A549 (cell line): Measurements from ENCODE around the gene TCERG1L. TPM values are rescaled to one million over a fixed set of nuclear protein-coding genes. Genes with fewer than 3 reads are reported as not detected.

Experiments used
- ATAC-seq, 2 experiments: fragments of 200-7000 bp in 1 of 2; fragments of >200 bp in 1 of 2; cut with Nextera tagmentation in 1 of 2; cut with Tn5 transposase in 1 of 2; 3 replicates each; pipeline versions ENCODE4 v1.8.0 to v1.9.1; 2018 to 2020; ENCODE audit warnings: mild to moderate bottlenecking in 1 of 2, moderate library complexity in 1 of 2
- CTCF ChIA-PET: fragments of 300-600 bp; sonication (Branson Sonifier 250); formaldehyde crosslinking; extraction: SDS; loops from one replicate; lab custom pipeline; 2021; ENCODE audit warnings: antibody characterized with exemption, inconsistent platforms; lab: Yijun Ruan, JAX
- POLR2A ChIA-PET: fragments of 350-600 bp; formaldehyde crosslinking; extraction: SDS; loops from one replicate; lab custom pipeline; 2021; ENCODE audit warnings: antibody characterized with exemption, inconsistent platforms; lab: Yijun Ruan, JAX
- DNase-seq, 2 experiments: peaks; one replicate each; pipeline versions ENCODE4 v3.0.0 to v3.0.0-alpha.2; 2011 to 2016; ENCODE audit warnings: low read depth in 1 of 2, low spot score in 1 of 2
- FAIRE-seq: peaks from 2 replicates; lab custom pipeline; 2011; peaks lifted over from hg19 to GRCh38; lab: Jason Lieb, UNC
- H3K27ac ChIP-seq, 2 experiments: fragments of >200 bp; sonication (Bioruptor Twin); formaldehyde crosslinking; 3 replicates each; pipeline ENCODE4 v1.5.1; 2016 to 2017
- H3K4me1 ChIP-seq: fragments of >200 bp; sonication (Bioruptor Twin); formaldehyde crosslinking; 3 replicates; pipeline ENCODE4 v1.6.1; 2016
- H3K4me2 ChIP-seq: fragments of >200 bp; sonication (Bioruptor Twin); formaldehyde crosslinking; 3 replicates; pipeline ENCODE4 v1.6.1; 2016
- H3K4me3 ChIP-seq: fragments of >200 bp; sonication (Bioruptor Twin); formaldehyde crosslinking; 3 replicates; pipeline ENCODE4 v1.5.1; 2016
- H3K9me3 ChIP-seq: fragments of >200 bp; sonication (Bioruptor Twin); formaldehyde crosslinking; 3 replicates; pipeline ENCODE4 v1.6.1; 2016
- CEBPB ChIP-seq, 2 experiments: fragments of >200 bp in 1 of 2; sonication (Bioruptor Twin) in 1 of 2; formaldehyde crosslinking in 1 of 2; IDR thresholded peaks; 2 replicates each; pipeline ENCODE4 v1.6.1; 2012 to 2016
- EHF ChIP-seq: fragments of 250-450 bp; sonication (Bioruptor Pico); IDR thresholded peaks from 2 replicates; pipeline ENCODE4 v1.5.0; 2020; ENCODE audit warnings: mild to moderate bottlenecking
- FOSB ChIP-seq: fragments of 250-450 bp; sonication (Bioruptor Pico); IDR thresholded peaks from 2 replicates; pipeline ENCODE4 v1.5.0; 2020; ENCODE audit warnings: mild to moderate bottlenecking, moderate library complexity
- HDAC2 ChIP-seq: fragments of 200-600 bp; sonication (generic); IDR thresholded peaks from 2 replicates; pipeline ENCODE4 v1.6.1; 2016
- HEYL ChIP-seq: fragments of 250-450 bp; sonication (Bioruptor Pico); IDR thresholded peaks from 2 replicates; pipeline ENCODE4 v1.8.0; 2021; ENCODE audit warnings: mild to moderate bottlenecking, moderate library complexity
- HOXB13 ChIP-seq: fragments of 250-450 bp; sonication (Bioruptor Pico); IDR thresholded peaks from 2 replicates; pipeline ENCODE4 v1.5.0; 2020; ENCODE audit warnings: low read depth, mild to moderate bottlenecking, moderate library complexity
- KDM5A ChIP-seq: fragments of 200-600 bp; sonication (generic); IDR thresholded peaks from 2 replicates; pipeline ENCODE4 v1.6.1; 2016; ENCODE audit warnings: antibody characterized with exemption, mild to moderate bottlenecking
- MAFK ChIP-seq: fragments of 450-650 bp; IDR thresholded peaks from 2 replicates; pipeline ENCODE4 v1.6.1; 2014; ENCODE audit not compliant: partially characterized antibody
- PHF8 ChIP-seq: fragments of 200-600 bp; sonication (generic); IDR thresholded peaks from 2 replicates; pipeline ENCODE4 v1.6.1; 2016; ENCODE audit warnings: low read depth, mild to moderate bottlenecking, antibody characterized with exemption, moderate library complexity, borderline replicate concordance
- POLR2AphosphoS2 ChIP-seq: conservative IDR thresholded peaks from 2 replicates; pipeline ENCODE4 v1.6.1; 2012; ENCODE audit warnings: low read length, improper control_type of control experiment, inconsistent platforms
- RCOR1 ChIP-seq: fragments of 150-350 bp; IDR thresholded peaks from 2 replicates; pipeline ENCODE4 v1.6.1; 2014; ENCODE audit warnings: antibody characterized with exemption, low read length, low read depth
- SREBF2 ChIP-seq: fragments of 450-650 bp; IDR thresholded peaks from 2 replicates; pipeline ENCODE4 v1.6.1; 2014; ENCODE audit warnings: mild to moderate bottlenecking, moderate library complexity
- ZC3H11A ChIP-seq: fragments of 450-650 bp; IDR thresholded peaks from 2 replicates; pipeline ENCODE4 v1.6.1; 2014; ENCODE audit warnings: antibody characterized with exemption, mild to moderate bottlenecking
- ZNF302 ChIP-seq: fragments of 250-450 bp; sonication (Bioruptor Pico); IDR thresholded peaks from 2 replicates; pipeline ENCODE4 v1.9.0; 2021; ENCODE audit warnings: inconsistent platforms, mild to moderate bottlenecking, moderate library complexity
- WGBS: methylation state at CpG from one replicate; pipeline ENCODE4 v1.1.6; 2017; ENCODE audit errors: missing lambda C conversion rate; 5-methylcytosine and 5-hydroxymethylcytosine counted together
- polyA plus RNA-seq, 4 experiments: library from polyadenylated mRNA; depleted of rRNA in 3 of 4; stranded (reverse); fragments of >200 nt; fragmentation: RNase III in 1 of 4; extraction: RNeasy Plus Mini Kit Qiagen cat#74134 plus additional on column Dnase treatment in 1 of 4; gene quantifications; 2 replicates in 3 of 4; 3 replicates in 1 of 4; pipeline ENCODE4 v1.2.3, GENCODE V29; 2011 to 2017
- TF ChIP-seq, protein P1 (sequence below): IDR thresholded peaks from 2 replicates; pipeline ENCODE4 v1.6.1; 2012
- TF ChIP-seq, protein P2 (sequence below): IDR thresholded peaks from 2 replicates; pipeline ENCODE4 v1.6.1; 2012
- TF ChIP-seq, protein P3 (sequence below): fragments of 150-350 bp; IDR thresholded peaks from 2 replicates; pipeline ENCODE4 v1.6.1; 2014; ENCODE audit warnings: low read depth, mild to moderate bottlenecking, low read length
- TF ChIP-seq, protein P4 (sequence below): fragments of 450-650 bp; IDR thresholded peaks from 2 replicates; pipeline ENCODE4 v1.6.1; 2014; ENCODE audit warnings: antibody characterized with exemption
- TF ChIP-seq, protein P5 (sequence below): fragments of 250-450 bp; sonication (Bioruptor Pico); IDR thresholded peaks from 2 replicates; pipeline ENCODE4 v1.5.0; 2020; ENCODE audit warnings: low read depth, mild to moderate bottlenecking, moderate library complexity

Gene TCERG1L
- polyA plus RNA-seq, 2 of the 4 experiments (the other 2 are of a cell fraction) = not detected

DNA sequence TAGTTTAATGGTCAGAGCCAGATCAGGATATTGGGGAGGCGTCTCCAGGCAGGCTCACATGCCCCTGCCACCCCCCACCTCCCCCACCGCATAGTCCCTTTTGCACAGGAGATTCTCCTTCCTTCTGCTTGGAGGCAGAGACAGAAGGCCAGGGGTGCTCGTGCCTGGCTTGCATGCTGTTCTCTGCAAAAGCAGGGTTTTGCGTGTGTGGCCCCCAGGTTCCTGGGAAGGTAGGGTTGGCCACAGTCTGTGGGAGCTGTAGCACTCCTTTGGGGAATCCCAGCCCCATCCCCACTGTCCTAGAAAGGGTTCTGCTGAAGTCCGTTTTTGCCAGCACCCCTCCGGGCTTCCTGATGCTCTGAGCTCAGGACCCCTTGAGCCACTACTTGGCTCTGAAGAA lies 1.9 kb upstream of the TCERG1L start:
- FAIRE-seq (no peak), DNase-seq (no peak), ATAC-seq (no peak)
- WGBS = 25% methylated on average over 4 of the region's 6 CpGs
- POLR2A ChIA-PET = no interaction called here
- Histone ChIP-seq H3K4me1 (no peaks in the 10 kb centered on the region), H3K4me2 (no peak overlapping the region), H3K27ac (no peak overlapping the region), H3K9me3 (no peaks in the 10 kb centered on the region), H3K4me3 (no peak overlapping the region)
- TF ChIP-seq HDAC2 (no peak), KDM5A (no peak), EHF (CRISPR knock-in tag) (no peak), MAFK (no peak), FOSB (no peak), PHF8 (no peak), POLR2AphosphoS2 (no peak)
- TF ChIP-seq, protein P1, sequence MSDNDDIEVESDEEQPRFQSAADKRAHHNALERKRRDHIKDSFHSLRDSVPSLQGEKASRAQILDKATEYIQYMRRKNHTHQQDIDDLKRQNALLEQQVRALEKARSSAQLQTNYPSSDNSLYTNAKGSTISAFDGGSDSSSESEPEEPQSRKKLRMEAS = no peak
- CTCF ChIA-PET = no interaction called here

DNA sequence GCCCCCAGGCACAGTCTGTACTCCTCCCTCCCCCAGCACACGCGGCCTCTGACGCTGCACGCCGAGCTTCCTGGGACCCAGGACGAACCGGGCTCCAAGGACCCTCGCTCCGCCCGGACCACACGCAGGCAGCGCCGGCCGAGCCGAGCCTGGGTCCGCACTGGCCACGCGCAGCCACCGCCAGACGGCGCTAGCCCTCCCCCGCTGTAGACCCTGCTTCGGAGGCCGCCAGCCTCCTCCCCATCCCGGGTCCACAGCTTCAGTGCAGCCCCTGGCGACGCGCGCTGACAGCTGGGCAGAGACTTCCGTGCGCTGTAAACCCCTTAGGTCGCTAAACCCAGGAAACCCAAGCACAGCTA lies 936 bp upstream of the TCERG1L start:
- Histone ChIP-seq H3K4me2 (no peak overlapping the region), H3K4me1 (no peaks in the 10 kb centered on the region), H3K4me3 (no peak overlapping the region), H3K27ac (no peak overlapping the region), H3K9me3 (no peaks in the 10 kb centered on the region)
- POLR2A ChIA-PET = no interaction called here
- ATAC-seq (no peak), FAIRE-seq (no peak), DNase-seq (no peak)
- CTCF ChIA-PET = no interaction called here
- WGBS = 72% methylated on average over 32 of the region's 32 CpGs
- no peak for TF ChIP-seq HEYL (CRISPR knock-in tag)
- no peak for TF ChIP-seq PHF8

DNA sequence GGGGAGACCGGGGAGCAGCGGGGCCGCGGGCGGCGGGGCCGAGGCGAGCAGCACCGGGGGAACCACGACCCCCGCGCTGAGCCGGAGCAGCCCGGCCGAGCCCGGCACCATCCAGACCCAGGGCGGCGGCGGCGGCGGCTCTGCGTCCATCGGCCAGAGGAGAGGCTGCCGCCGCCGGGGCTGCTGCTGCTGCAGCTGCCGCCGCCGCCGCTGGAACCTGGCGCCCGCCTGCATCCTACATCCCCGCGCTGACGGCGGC lies 190 bp downstream of the TCERG1L start:
- no peak for DNase-seq
- CTCF ChIA-PET = no interaction called here
- Histone ChIP-seq H3K27ac (no peak overlapping the region), H3K4me1 (no peaks in the 10 kb centered on the region), H3K4me3 (no peak overlapping the region)
- WGBS = 82% methylated on average over 19 of the region's 36 CpGs
- ATAC-seq = no peak
- TF ChIP-seq CEBPB (IDR thresholded peaks at IDR 0.05) = no peak
- TF ChIP-seq, protein P2, sequence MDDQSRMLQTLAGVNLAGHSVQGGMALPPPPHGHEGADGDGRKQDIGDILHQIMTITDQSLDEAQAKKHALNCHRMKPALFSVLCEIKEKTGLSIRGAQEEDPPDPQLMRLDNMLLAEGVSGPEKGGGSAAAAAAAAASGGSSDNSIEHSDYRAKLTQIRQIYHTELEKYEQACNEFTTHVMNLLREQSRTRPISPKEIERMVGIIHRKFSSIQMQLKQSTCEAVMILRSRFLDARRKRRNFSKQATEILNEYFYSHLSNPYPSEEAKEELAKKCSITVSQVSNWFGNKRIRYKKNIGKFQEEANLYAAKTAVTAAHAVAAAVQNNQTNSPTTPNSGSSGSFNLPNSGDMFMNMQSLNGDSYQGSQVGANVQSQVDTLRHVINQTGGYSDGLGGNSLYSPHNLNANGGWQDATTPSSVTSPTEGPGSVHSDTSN = no peak
- TF ChIP-seq, protein P3, sequence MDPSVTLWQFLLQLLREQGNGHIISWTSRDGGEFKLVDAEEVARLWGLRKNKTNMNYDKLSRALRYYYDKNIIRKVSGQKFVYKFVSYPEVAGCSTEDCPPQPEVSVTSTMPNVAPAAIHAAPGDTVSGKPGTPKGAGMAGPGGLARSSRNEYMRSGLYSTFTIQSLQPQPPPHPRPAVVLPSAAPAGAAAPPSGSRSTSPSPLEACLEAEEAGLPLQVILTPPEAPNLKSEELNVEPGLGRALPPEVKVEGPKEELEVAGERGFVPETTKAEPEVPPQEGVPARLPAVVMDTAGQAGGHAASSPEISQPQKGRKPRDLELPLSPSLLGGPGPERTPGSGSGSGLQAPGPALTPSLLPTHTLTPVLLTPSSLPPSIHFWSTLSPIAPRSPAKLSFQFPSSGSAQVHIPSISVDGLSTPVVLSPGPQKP = no peak
- TF ChIP-seq SREBF2 = no peak
- no peak for TF ChIP-seq ZC3H11A
- TF ChIP-seq, protein P4, sequence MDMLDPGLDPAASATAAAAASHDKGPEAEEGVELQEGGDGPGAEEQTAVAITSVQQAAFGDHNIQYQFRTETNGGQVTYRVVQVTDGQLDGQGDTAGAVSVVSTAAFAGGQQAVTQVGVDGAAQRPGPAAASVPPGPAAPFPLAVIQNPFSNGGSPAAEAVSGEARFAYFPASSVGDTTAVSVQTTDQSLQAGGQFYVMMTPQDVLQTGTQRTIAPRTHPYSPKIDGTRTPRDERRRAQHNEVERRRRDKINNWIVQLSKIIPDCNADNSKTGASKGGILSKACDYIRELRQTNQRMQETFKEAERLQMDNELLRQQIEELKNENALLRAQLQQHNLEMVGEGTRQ = no peak
- TF ChIP-seq, all 56 proteins: peak for 0
- H3K4me2 ChIP-seq = no peak overlapping the region
- no peaks in the 10 kb centered on the region for H3K9me3 ChIP-seq
- FAIRE-seq = no peak
- POLR2A ChIA-PET = no interaction called here

DNA sequence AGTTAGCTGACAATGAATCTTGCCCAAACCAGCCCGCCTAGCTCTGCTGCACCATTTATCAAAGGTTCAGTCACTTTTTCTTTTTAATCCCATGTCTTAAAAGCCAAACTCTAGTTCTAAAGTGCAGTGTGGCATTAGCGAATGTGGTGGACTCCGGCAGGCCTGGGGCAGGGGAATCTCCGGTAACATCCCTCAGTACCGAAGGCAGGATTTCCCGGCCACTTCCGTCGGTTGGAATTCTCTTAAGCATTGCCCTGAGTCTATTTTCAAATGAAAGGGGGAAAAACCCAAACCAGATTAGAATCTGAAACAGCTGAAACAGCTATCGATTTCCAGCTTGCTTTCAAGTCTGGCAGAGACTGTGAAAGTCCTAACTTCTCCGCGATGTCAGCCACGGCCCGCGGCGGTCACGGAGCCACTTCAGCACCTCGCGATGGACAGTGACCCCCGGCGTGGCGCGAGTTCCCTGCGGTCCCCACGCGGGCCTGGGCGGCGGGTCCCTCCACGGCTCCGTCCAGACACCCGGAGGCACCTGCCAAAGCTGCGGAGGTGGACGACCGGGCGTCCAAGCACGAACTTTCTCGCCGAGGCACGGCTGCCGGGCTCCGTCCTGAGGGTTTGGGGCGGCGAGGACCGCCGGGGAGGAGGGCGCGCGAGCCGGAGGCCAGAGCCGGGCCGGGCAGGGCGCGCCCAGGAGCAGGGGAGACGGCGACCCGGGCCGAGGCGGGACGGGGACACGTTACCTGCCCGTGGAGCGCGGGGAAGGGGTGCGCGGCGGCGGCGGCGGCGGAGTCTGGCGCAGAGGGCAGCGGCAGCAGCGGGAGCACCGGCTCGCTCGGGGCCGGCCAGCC lies 745 bp downstream of the TCERG1L start:
- Histone ChIP-seq H3K4me1 (no peaks in the 10 kb centered on the region), H3K4me2 (no peak overlapping the region), H3K9me3 (no peaks in the 10 kb centered on the region), H3K4me3 (no peak overlapping the region), H3K27ac (no peak overlapping the region)
- TF ChIP-seq RCOR1 (no peak), ZC3H11A (no peak), FOSB (no peak), POLR2AphosphoS2 (no peak), HOXB13 (CRISPR knock-in tag) (no peak), ZNF302 (no peak), MAFK (no peak)
- TF ChIP-seq, protein P5, sequence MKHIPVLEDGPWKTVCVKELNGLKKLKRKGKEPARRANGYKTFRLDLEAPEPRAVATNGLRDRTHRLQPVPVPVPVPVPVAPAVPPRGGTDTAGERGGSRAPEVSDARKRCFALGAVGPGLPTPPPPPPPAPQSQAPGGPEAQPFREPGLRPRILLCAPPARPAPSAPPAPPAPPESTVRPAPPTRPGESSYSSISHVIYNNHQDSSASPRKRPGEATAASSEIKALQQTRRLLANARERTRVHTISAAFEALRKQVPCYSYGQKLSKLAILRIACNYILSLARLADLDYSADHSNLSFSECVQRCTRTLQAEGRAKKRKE (CRISPR knock-in tag) = no peak
- 84% methylated on average over 50 of the region's 76 CpGs for WGBS
- CTCF ChIA-PET = no interaction called here
- POLR2A ChIA-PET = no interaction called here
- DNase-seq = no peak
- no peak for ATAC-seq
- no peak for FAIRE-seq
